Globus pallidus (tissue), 1 donor: Measurements from ENCODE around the gene GPC6.
"Not testable (repeated sequence)": the region's sequence is repeated elsewhere in the genome, so short reads cannot be mapped to it uniquely, and the experiment has no call there.

Source experiments
- DNase-seq: peaks from one replicate; pipeline ENCODE4 v3.0.0-alpha.2; 2015; ENCODE audit warnings: low spot score

GPC6 gene

GRCh38 chr13:93226623-93227279 is at the start of gene GPC6:
Gene GPC6 (plus strand): TSS chr13:93226807.
- peak; percentile 26 for DNase-seq

- DNase-seq = no peak
These were observed 46.1 kb upstream of the GPC6 start for GRCh38 chr13:93180356-93180969.

GRCh38 chr13:93182406-93182805 is 44.2 kb upstream of the GPC6 start:
- DNase-seq = no peak

- DNase-seq = no peak
These were observed 43.3 kb upstream of the GPC6 start for GRCh38 chr13:93183302-93183701.

GRCh38 chr13:93190006-93190405 is 36.6 kb upstream of the GPC6 start:
- DNase-seq = no peak

GRCh38 chr13:93193682-93194081 is 32.9 kb upstream of the GPC6 start:
- DNase-seq = no peak

- DNase-seq = no peak
These were observed 26.8 kb upstream of the GPC6 start for GRCh38 chr13:93199856-93200255.

- DNase-seq = no peak
These were observed 26.0 kb upstream of the GPC6 start for GRCh38 chr13:93200626-93201025.

GRCh38 chr13:93201992-93202558 is 24.5 kb upstream of the GPC6 start:
- DNase-seq = no peak

- not testable (repeated sequence) for DNase-seq
These were observed 19.7 kb upstream of the GPC6 start for GRCh38 chr13:93206778-93207392.

- DNase-seq = no peak
These were observed 10.5 kb upstream of the GPC6 start for GRCh38 chr13:93216122-93216521.

- DNase-seq = no peak
These were observed 8.8 kb upstream of the GPC6 start for GRCh38 chr13:93217721-93218261.

- no peak for DNase-seq
These were observed 8.0 kb upstream of the GPC6 start for GRCh38 chr13:93218583-93218982.

GRCh38 chr13:93220073-93220472 is 6.5 kb upstream of the GPC6 start:
- DNase-seq = no peak

GRCh38 chr13:93222976-93223375 is 3.6 kb upstream of the GPC6 start:
- no peak for DNase-seq

- no peak for DNase-seq
These were observed 2.1 kb upstream of the GPC6 start for GRCh38 chr13:93224535-93224934.

GRCh38 chr13:93225610-93226009 is 997 bp upstream of the GPC6 start:
- no peak for DNase-seq

- DNase-seq = no peak
These were observed 463 bp upstream of the GPC6 start for GRCh38 chr13:93226065-93226622.

- DNase-seq = peak; percentile 18
These were observed 772 bp downstream of the GPC6 start for GRCh38 chr13:93227280-93227877.

- DNase-seq = peak; percentile 39
These were observed 1.5 kb downstream of the GPC6 start for GRCh38 chr13:93227878-93228642.

- no peak for DNase-seq
These were observed 2.0 kb downstream of the GPC6 start for GRCh38 chr13:93228643-93228937.
